Astrocyte (in vitro differentiated cells and primary cell): ENCODE measurements around the gene TMF1. TPM values are rescaled to one million over a fixed set of nuclear protein-coding genes. Genes with fewer than 3 reads are reported as not detected.

Experiments
- DNase-seq: peaks from one replicate; pipeline ENCODE4 v3.0.0-alpha.2; 2010; ENCODE audit warnings: low read depth
- FAIRE-seq: peaks from 2 replicates; lab custom pipeline; 2011; peaks lifted over from hg19 to GRCh38; lab: Jason Lieb, UNC
- H2AFZ ChIP-seq: 2 replicates; pipeline ENCODE4 v1.6.0; 2012; ENCODE audit warnings: low read depth, low read length, inconsistent platforms
- H3K27ac ChIP-seq: 2 replicates; pipeline ENCODE4 v1.5.1; 2011; ENCODE audit warnings: low read depth, low read length, inconsistent platforms
- H3K27me3 ChIP-seq: 2 replicates; pipeline ENCODE4 v1.6.0; 2011; ENCODE audit warnings: low read length, inconsistent platforms; ENCODE audit not compliant: insufficient read depth
- H3K36me3 ChIP-seq: 2 replicates; pipeline ENCODE4 v1.5.1; 2011; ENCODE audit warnings: low read length, inconsistent platforms; ENCODE audit not compliant: insufficient read depth
- H3K4me1 ChIP-seq: 2 replicates; pipeline ENCODE4 v1.5.1; 2011; ENCODE audit warnings: low read length, inconsistent platforms; ENCODE audit not compliant: insufficient read depth
- H3K4me2 ChIP-seq: 2 replicates; pipeline ENCODE4 v1.6.0; 2012; ENCODE audit warnings: low read length, inconsistent platforms
- H3K4me3 ChIP-seq: 2 replicates; pipeline ENCODE4 v1.5.1; 2011; ENCODE audit warnings: low read depth, mild to moderate bottlenecking, low read length, inconsistent platforms; ENCODE audit not compliant: insufficient read depth
- H3K79me2 ChIP-seq: 2 replicates; pipeline ENCODE4 v1.6.0; 2012; ENCODE audit warnings: mild to moderate bottlenecking, low read length, inconsistent platforms; ENCODE audit not compliant: insufficient read depth
- H3K9ac ChIP-seq: 2 replicates; pipeline ENCODE4 v1.6.0; 2012; ENCODE audit warnings: mild to moderate bottlenecking, low read length, inconsistent platforms
- H3K9me3 ChIP-seq: 2 replicates; pipeline ENCODE4 v1.5.1; 2012; ENCODE audit warnings: low read depth, mild to moderate bottlenecking, low read length, inconsistent platforms; ENCODE audit not compliant: insufficient read depth
- H4K20me1 ChIP-seq: 2 replicates; pipeline ENCODE4 v1.6.0; 2012; ENCODE audit warnings: low read length, inconsistent platforms; ENCODE audit not compliant: insufficient read depth
- H3K27ac Mint-ChIP-seq: one replicate; pipeline ENCODE4 v1.8.0; 2021; ENCODE audit warnings: mild to moderate bottlenecking, mixed read lengths; ENCODE audit not compliant: unreplicated experiment
- H3K27me3 Mint-ChIP-seq: one replicate; pipeline ENCODE4 v1.8.0; 2021; ENCODE audit warnings: low read depth, mixed read lengths; ENCODE audit not compliant: unreplicated experiment
- H3K36me3 Mint-ChIP-seq: one replicate; pipeline ENCODE4 v1.8.0; 2021; ENCODE audit warnings: low read depth, mixed read lengths; ENCODE audit not compliant: unreplicated experiment
- H3K4me1 Mint-ChIP-seq: one replicate; pipeline ENCODE4 v1.8.0; 2021; ENCODE audit warnings: low read depth, mixed read lengths; ENCODE audit not compliant: unreplicated experiment
- H3K4me3 Mint-ChIP-seq: one replicate; pipeline ENCODE4 v1.8.0; 2021; ENCODE audit warnings: mild to moderate bottlenecking, moderate library complexity, mixed read lengths; ENCODE audit not compliant: unreplicated experiment
- H3K9me3 Mint-ChIP-seq: one replicate; pipeline ENCODE4 v1.8.0; 2021; ENCODE audit warnings: mild to moderate bottlenecking, mixed read lengths; ENCODE audit not compliant: unreplicated experiment
- CTCF ChIP-seq: IDR thresholded peaks from 2 replicates; pipeline ENCODE4 v1.5.1; 2011; ENCODE audit warnings: low read depth, mild to moderate bottlenecking, inconsistent platforms, low read length, moderate library complexity; ENCODE audit not compliant: insufficient read depth
- EZH2 ChIP-seq: IDR thresholded peaks from 2 replicates; pipeline ENCODE4 v1.6.1; 2012; ENCODE audit warnings: mild to moderate bottlenecking, low read length, inconsistent platforms; ENCODE audit not compliant: insufficient read depth
- total RNA-seq: library from RNA; stranded (reverse); gene quantifications from 2 replicates; pipeline ENCODE4 v1.2.1, GENCODE V29; 2021

The TMF1 gene
- total RNA-seq, 1 donor from 2014 or later, result 46.8 TPM

- Histone ChIP-seq H3K27me3 (no peaks in the 10 kb centered on the region), H2AFZ (no peak overlapping the region), H3K9me3 (no peaks in the 10 kb centered on the region), H4K20me1 (no peaks in the 10 kb centered on the region), H3K27ac (peak overlapping the region; percentile 32), H3K4me1 (peaks cover 33% of the 10 kb centered on the region), H3K4me3 (no peak overlapping the region), H3K79me2 (peaks cover 5% of the 10 kb centered on the region), H3K4me2 (peak overlapping the region; percentile 30), H3K36me3 (peaks cover 40% of the 10 kb centered on the region), H3K9ac (peak overlapping the region; percentile 9)
- Mint-ChIP-seq H3K4me3 (no peak overlapping the region), H3K4me1 (peaks cover 35% of the 10 kb centered on the region), H3K36me3 (peaks cover 5% of the 10 kb centered on the region), H3K27me3 (no peaks in the 10 kb centered on the region), H3K27ac (peak overlapping the region; percentile 24), H3K9me3 (no peaks in the 10 kb centered on the region)
- FAIRE-seq, result peak; percentile 86
- TF ChIP-seq CTCF (no peak), EZH2 (no peak)
- peak; percentile 95 for DNase-seq
Measured at GRCh38 chr3:69009559-69010410, 42.3 kb downstream of the TMF1 start.

- H3K27ac ChIP-seq, result no peak overlapping the region
- no peak overlapping the region for H2AFZ ChIP-seq
- peak overlapping the region; percentile 3 for H3K4me2 ChIP-seq
- Mint-ChIP-seq H3K4me1 (peaks cover 35% of the 10 kb centered on the region), H3K4me3 (peak overlapping the region; percentile 11), H3K36me3 (peaks cover 7% of the 10 kb centered on the region), H3K9me3 (no peaks in the 10 kb centered on the region), H3K27me3 (no peaks in the 10 kb centered on the region), H3K27ac (no peak overlapping the region)
- H3K9ac ChIP-seq, result no peak overlapping the region
- H3K36me3 ChIP-seq, result peaks cover 45% of the 10 kb centered on the region
- FAIRE-seq (no peak), DNase-seq (no peak)
- no peaks in the 10 kb centered on the region for H3K27me3 ChIP-seq
- no peaks in the 10 kb centered on the region for H4K20me1 ChIP-seq
- no peak for TF ChIP-seq CTCF
- TF ChIP-seq EZH2, result no peak
- no peak overlapping the region for H3K4me3 ChIP-seq
- H3K79me2 ChIP-seq, result peaks cover 5% of the 10 kb centered on the region
- H3K9me3 ChIP-seq, result no peaks in the 10 kb centered on the region
- H3K4me1 ChIP-seq, result peaks cover 29% of the 10 kb centered on the region
Measured at GRCh38 chr3:69008980-69009379, 43.2 kb downstream of the TMF1 start.
